GM10266 (cell line): Measurements from ENCODE around the gene BCL2A1.
"Not testable (repeated sequence)": the region's sequence is repeated elsewhere in the genome, so short reads cannot be mapped to it uniquely, and the experiment has no call there.

Source experiments
- DNase-seq: peaks from one replicate; pipeline ENCODE4 v3.0.0; 2012; ENCODE audit errors: extremely low spot score
- CTCF ChIP-seq: IDR thresholded peaks from 2 replicates; pipeline ENCODE4 v1.5.1; 2012; ENCODE audit warnings: mild to moderate bottlenecking, low read depth; ENCODE audit not compliant: control insufficient read depth, insufficient read depth; ENCODE audit errors: missing control alignments

Gene BCL2A1

DNA sequence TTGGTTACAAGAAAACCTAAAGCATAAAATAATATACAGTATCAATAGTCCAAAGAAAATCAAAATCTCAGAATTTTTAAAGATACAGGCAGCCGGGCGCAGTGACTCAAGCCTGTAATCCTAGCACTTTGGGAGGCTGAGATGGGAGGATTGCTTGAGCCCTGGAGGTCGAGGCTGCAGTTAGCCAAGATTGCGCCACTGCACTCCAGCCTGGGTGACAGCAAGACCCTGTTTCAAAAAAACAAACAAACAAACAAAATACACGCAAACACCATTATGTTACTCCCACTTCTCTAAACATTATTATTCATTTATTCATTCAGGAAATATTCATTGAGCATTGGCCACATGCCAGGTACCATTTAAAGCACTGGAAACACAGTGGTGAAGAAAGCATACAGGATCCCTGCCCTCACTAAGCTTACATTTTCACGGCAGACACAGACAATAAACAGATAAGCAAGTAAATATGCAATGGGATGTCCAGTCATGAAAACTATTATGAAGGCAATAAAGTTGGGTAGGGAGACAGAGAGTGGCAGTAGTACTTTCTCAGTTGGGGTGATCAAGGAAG, 6.7 kb downstream of the BCL2A1 start:
- DNase-seq = no peak
- no peak for TF ChIP-seq CTCF

DNA sequence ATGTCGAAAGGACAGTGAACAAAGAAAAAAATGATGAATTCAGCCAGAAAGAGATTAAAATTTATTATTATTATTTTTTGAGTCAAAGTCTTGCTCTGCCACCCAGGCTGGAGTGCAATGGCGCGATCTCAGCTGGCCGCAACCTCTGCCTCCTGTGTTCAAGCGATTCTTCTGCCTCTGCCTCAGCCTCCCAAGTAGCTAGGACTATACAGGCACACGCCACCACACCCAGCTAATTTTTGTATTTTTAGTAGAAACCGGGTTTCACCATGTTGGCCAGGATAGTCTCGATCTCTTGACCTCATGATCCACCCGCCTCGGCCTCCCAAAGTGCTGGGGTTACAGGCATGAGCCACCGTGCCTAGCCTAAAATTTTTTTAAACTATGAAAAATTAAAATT, 8.1 kb downstream of the BCL2A1 start:
- not testable (repeated sequence) for DNase-seq

DNA sequence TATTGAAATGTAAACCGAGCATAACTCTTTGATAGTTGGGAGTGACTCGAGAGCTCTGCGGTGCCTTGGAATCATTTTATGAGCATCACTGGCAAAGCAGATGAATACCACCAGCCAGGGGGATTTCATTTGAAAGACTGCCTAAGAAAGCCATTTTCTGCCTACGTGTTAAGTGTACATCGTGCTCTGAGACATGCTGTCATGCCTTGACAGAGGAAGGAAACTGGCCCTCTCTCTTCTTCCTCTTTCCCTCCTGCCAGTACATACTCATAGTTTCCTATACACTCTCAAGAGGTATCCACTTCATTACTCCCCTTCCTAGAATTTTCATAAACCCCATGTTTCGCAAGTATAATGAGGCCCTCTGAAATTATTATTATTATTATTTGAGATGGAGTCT, 8.8 kb downstream of the BCL2A1 start:
- no peak for TF ChIP-seq CTCF
- DNase-seq = no peak

DNA sequence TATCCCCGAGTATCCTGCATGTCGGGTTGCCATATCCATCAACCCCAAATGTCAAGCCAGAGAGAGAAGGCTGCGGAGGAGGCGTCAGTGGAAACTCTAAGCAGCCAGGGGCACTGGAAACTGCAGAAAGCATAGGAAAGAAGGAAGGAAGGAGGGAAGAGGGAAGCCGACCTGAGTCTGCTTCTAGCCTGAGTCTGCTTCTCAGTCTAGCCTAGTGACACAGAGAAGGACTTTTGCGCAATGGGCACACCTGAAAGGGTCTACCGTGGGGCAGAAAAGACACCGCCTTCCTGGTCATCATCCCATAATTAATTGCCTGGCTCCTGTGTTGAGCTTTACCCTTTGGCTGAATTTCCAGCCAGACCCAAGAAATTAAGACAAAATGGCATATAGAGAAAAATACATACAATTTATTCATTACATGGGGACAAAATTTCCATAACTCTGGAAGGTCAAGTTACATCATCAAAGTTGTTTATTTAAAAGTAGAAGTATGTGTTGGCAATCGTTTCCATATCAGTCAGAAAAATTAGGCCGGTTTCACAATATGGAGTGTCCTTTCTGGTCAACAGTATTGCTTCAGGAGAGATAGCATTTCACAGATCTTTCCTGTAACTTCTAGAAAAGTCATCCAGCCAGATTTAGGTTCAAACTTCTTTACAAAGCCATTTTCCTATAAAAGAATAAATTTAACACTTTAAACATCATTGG, 10.3 kb downstream of the BCL2A1 start:
- no peak for TF ChIP-seq CTCF
- DNase-seq = no peak

- TF ChIP-seq CTCF = no peak
- no peak for DNase-seq
Measured at GRCh38 chr15:79957741-79958140, 13.3 kb downstream of the BCL2A1 start.

DNA sequence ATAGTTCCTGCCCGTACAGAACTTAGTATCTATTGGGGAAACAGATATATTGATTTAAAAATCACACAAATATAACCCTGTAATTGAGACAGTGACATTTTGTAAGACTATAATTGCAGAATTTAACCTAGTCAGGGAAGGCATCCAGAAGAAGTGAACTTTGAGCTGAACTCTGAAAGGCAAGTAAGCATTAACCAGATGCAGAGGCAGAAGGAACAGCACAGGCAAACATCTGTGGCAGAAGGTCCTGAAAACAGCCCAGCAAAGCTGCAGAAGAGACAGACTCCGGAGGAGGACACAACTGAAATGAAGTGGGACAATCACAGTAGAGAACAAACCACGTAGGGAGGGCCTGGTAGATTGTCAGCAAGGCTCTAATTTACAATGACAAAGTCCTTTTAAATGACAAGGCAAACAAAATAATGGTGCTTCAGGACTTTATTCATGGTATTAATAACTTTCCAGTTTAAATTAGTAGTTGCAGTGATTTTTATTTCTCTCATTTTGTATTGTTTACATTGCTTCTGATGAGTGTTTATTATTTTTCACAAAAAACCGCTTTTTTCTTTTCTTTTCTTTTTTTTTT, 14.5 kb downstream of the BCL2A1 start:
- DNase-seq = no peak
- no peak for TF ChIP-seq CTCF

DNA sequence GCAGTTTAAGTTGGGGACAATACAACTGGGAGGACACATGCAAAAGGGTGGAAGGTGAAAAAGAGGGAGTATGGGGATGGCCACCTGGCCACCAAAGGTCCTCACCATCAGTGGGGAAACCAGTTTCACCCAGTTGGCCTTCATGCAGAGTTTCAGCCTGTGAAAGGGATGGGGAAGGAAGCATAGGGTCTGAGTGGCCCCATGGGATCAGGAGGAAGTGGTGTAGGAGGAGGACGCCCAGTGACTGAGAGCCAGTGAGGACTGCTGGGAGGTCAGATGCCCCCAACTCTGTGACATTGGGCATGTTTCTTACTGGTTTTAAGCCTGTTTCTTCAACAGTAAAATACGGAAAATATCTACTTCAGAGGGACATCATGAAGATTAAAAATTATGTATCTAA, 16.3 kb downstream of the BCL2A1 start:
- no peak for TF ChIP-seq CTCF
- DNase-seq = no peak

DNA sequence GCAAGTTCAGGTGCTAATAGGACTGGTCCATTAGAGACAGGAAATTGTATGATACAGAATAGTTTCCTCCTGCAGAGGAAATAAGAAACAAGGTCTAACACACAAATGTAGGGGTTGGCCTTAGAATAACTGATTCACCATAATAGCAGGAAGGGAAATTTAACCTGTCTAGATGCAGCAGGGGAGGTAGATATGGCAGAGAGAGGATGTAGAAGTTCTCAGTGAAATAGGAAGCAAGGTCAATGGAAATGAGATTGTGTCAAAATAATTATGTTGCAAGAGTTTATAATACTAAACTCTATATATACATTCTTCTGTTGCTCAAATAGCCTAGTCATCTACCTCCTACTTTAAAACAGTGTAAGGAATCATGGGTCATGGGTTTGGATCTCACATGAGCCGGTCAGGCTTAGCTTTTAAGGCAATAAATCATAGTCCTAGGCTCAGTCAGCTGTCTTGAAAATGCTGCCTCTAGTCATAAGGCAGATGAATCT, 17.0 kb downstream of the BCL2A1 start:
- DNase-seq = no peak
- no peak for TF ChIP-seq CTCF
